NCI-H2107 treated with DMSO at 0.1 percent for 48 hours (cell line): ENCODE results near the gene LGMN.

ENCODE experiments used
- DNase-seq: peaks from one replicate; lab custom pipeline; 2025; ENCODE audit not compliant: unreplicated experiment; lab: John Stamatoyannopoulos, UW

Gene LGMN

DNA sequence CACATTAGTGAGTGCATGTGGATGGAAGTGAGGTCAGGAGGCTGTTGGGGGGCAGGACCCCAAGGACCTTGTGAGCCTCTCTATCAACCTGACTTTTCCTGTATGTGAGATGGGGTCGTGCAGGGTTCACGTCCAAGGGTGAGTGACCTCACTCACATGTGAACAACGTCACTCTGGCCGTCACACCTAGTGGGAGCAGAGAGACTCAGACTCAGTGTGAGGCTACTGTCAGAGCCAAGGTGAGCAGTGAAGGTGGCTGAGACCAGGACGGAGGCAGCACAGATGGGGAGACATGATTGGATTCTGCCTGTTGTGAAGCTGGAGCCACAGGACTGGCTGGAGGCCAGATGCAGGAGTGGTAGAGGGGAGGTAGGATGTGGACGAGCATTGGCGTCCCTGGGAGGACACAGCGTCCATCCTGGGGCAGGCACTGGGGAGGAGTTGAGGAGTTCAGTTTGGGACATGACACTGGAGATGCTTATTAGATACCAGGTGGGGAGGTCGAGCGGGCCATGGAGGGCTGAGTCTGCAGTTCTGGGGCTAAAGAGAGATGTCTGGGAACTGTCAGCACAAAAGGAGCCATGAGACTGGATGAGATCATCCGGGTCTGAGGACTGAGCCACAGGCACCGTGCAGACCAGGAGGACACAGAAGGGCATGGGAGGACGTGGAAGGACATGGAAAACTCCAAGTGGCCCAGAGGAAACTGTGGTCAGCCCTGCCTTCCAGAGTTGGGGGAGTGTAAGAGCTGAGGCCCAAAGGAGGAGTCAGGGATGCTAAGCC is 92.8 kb downstream of the LGMN start:
- no peak for DNase-seq

DNA sequence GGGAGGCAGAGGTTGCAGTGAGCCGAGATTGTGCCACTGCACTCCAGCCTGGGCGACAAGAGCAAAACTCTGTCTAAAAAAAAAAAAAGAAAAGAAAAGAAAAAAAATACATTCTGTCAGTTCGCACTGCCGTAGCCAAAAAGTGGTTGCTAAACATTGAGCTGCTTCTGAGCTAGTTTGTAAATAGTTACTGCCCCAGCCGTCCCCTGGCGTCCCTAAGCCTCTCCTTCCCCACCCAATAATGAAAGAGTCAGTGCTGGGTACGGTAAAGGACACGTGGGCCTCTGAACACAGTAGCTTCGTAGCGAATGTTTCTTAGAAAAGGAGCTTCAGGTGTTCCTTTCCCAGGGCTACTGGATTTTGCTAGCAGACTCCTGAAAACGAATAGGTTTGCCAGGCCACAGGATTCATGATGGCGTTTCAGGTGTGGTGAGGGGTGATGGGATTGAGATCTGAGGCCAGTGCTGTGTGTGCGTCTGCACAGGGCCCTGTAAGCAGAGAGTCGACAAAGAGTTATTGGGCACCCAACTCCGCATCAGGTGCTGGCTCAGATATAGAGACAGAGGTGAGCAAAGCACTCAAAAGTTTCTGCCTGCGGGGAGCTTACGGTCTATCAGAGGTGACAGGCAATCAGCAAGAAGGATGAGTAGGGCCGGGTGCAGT is 94.1 kb downstream of the LGMN start:
- DNase-seq = no peak
